Adrenal gland (tissue), 12 donors: ENCODE results near the gene CHD2. TPM values are rescaled to one million over a fixed set of nuclear protein-coding genes. Genes with fewer than 3 reads are reported as not detected.
"Not testable (repeated sequence)": the region's sequence is repeated elsewhere in the genome, so short reads cannot be mapped to it uniquely, and the experiment has no call there.

Source experiments
- DNase-seq, 7 donors: peaks; one replicate each; pipeline ENCODE4 v3.0.0-alpha.2; 2019 to 2020
- H3K27ac ChIP-seq, 5 donors: fragments of 200-600 bp; sonication (generic) in 4 of 5; 1 replicate in 3 of 5; 2 replicates in 2 of 5; pipeline versions ENCODE4 v1.5.1 to v1.8.0; 2016 to 2020; ENCODE audit warnings: mild to moderate bottlenecking in 1 of 5
- H3K27me3 ChIP-seq: fragments of 200-600 bp; 2 replicates; pipeline ENCODE4 v1.8.0; 2021
- H3K36me3 ChIP-seq, 2 donors: fragments of 200-600 bp; replicated peaks in 1 of 2; 1 replicate in 1 of 2; 2 replicates in 1 of 2; pipeline versions ENCODE4 v1.5.1 to v1.8.0; 2018 to 2022
- H3K4me1 ChIP-seq, 2 donors: fragments of 200-600 bp; replicated peaks in 1 of 2; 1 replicate in 1 of 2; 2 replicates in 1 of 2; pipeline versions ENCODE4 v1.5.1 to v1.8.0; 2018 to 2021
- H3K4me3 ChIP-seq, 4 donors: fragments of 200-600 bp; sonication (generic) in 3 of 4; one replicate each; pipeline ENCODE4 v1.5.1; 2016 to 2018
- H3K9me3 ChIP-seq, 3 donors: fragments of 200-600 bp; sonication (generic) in 1 of 3; replicated peaks in 1 of 3; 1 replicate in 2 of 3; 2 replicates in 1 of 3; pipeline versions ENCODE4 v1.5.1 to v1.8.0; 2016 to 2021
- POLR2A ChIP-seq, 2 donors: fragments of 450-650 bp; IDR thresholded peaks; one replicate each; pipeline ENCODE4 v1.6.1; 2017; ENCODE audit warnings: antibody characterized with exemption in 2 of 2, mild to moderate bottlenecking in 2 of 2, moderate library complexity in 1 of 2
- WGBS, 4 donors: extraction: QIAGEN DNeasy Blood & Tissue Kit in 2 of 4; methylation state at CpG; one replicate each; pipeline versions ENCODE4 v1.1.5 to v1.1.7; 2013 to 2017; 5-methylcytosine and 5-hydroxymethylcytosine counted together
- intact Hi-C, 2 donors: fragments of 100-400 bp; cut with DNase I; formaldehyde crosslinking; loops; one replicate each; pipeline versions ENCODE4 v1.14.1 to v1.15.0; 2022 to 2023
- polyA plus RNA-seq, 3 donors: library from polyadenylated mRNA; stranded (reverse); fragments of 200-250 nt in 2 of 3; fragments of 350-450 nt in 1 of 3; fragmentation: Illumina TruSeq in 1 of 3; extraction: RNeasy Lipid Tissue Mini Kit (QIAGEN cat#74804) in 1 of 3; gene quantifications; one replicate each; pipeline ENCODE4 v1.2.3, GENCODE V29; 2013 to 2014
- total RNA-seq, 9 donors: library from RNA; depleted of rRNA in 4 of 9; stranded (reverse); fragments of >200 nt in 4 of 9; fragments of 120-200 nt in 1 of 9; fragmentation: NEBNext Ultra II Directional in 1 of 9; extraction: Animal tissue kit (Norgen Biotek cat#: 25700) in 1 of 9; gene quantifications; one replicate each; pipeline versions ENCODE4 v1.1.0 to v1.2.4, GENCODE V29; 2013 to 2023
- TF ChIP-seq, protein P1 (sequence below), 6 experiments: fragments of 450-650 bp in 4 of 6; fragments of 200-600 bp in 2 of 6; sonication (generic) in 1 of 6; IDR thresholded peaks; 1 replicate in 5 of 6; 2 replicates in 1 of 6; pipeline versions ENCODE4 v1.5.1 to v1.8.0; 2016 to 2021; ENCODE audit warnings: antibody characterized with exemption in 6 of 6, mild to moderate bottlenecking in 2 of 6, moderate library complexity in 1 of 6
- donor health status: healthy with polysubstance abuse.
- donor health status: Bipolar disorder and iron deficiency.
- donor health status: DM: yes; HTN: yes; CAD: no.
- donor health status: DM: no; HTN: no; CAD: no.
- donor health status: DM: no; HTN: no; CAD: no.
- donor health status: DM: yes; HTN: yes; CAD: no.

CHD2 gene
- total and polyA plus RNA-seq, 12 donors: 40.1 to 115 (median 70.9) TPM

DNA sequence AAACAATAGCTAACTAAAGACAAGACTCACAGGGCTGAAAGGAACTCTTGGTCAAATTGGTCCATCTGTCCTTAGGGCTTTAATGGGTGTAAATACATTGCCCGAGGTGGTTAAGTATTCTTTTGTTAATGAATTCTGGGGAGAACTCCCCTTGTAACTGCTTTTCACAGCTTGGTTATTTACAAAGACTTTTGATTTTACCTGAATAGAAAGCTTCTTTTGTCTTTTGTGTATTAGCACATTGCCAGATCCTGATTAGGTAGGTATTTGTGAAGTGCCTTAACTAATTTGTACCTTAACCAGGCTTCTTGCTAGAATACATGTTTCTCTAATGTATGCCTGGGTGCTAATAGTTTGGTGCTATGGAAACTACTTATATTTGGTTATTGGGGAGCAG is 14.0 kb downstream of the CHD2 start:
- DNase-seq: no peak
- H3K27ac ChIP-seq: peak overlapping the region in 3 of 5 donors; percentile 68 to 81 (median 71)
- H3K4me3 ChIP-seq: no peak overlapping the region
- no peak for TF ChIP-seq POLR2A (IDR thresholded peaks at IDR 0.05)
- TF ChIP-seq, protein P1, sequence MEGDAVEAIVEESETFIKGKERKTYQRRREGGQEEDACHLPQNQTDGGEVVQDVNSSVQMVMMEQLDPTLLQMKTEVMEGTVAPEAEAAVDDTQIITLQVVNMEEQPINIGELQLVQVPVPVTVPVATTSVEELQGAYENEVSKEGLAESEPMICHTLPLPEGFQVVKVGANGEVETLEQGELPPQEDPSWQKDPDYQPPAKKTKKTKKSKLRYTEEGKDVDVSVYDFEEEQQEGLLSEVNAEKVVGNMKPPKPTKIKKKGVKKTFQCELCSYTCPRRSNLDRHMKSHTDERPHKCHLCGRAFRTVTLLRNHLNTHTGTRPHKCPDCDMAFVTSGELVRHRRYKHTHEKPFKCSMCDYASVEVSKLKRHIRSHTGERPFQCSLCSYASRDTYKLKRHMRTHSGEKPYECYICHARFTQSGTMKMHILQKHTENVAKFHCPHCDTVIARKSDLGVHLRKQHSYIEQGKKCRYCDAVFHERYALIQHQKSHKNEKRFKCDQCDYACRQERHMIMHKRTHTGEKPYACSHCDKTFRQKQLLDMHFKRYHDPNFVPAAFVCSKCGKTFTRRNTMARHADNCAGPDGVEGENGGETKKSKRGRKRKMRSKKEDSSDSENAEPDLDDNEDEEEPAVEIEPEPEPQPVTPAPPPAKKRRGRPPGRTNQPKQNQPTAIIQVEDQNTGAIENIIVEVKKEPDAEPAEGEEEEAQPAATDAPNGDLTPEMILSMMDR (IDR thresholded peaks at IDR 0.05): no peak
- intact Hi-C loops: loop anchor here in 1 of 2 donors (10.0 kb wide), 1 partner anchor 109 kb away; no protein-coding TSS in a partner anchor
- WGBS, 4 donors: 67 to 76% (median 74%) methylated on average over 1 of the region's 1 CpG
- no peaks in the 10 kb centered on the region for H3K27me3 ChIP-seq
- H3K9me3 ChIP-seq: no peaks in the 10 kb centered on the region
- H3K36me3 ChIP-seq: no peaks in the 10 kb centered on the region
- peaks cover 32 to 82% of the 10 kb centered on the region in 2 donors for H3K4me1 ChIP-seq

DNA sequence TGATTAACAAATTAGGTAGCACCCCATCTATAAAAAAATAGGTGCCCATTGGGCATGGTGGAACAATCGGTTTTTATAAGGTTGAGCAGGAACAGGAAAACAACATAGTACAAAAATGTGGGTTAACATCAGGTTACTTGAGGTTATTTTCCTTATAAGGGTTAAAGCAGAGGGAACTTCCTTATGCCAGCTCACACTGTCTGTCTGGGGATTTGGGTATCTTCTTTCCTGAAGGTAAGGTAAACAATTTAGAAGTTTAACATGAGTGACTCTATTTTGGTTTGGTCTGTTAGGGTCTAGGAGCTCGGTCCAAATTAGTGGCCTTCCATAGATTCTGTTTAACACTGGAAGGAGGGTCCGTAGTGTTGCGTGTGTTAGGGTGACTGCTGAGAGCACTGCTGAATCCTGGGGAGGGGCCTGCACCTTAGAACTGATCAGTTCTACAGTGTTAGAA is 14.7 kb downstream of the CHD2 start:
- no peak for DNase-seq
- H3K27ac ChIP-seq: peak overlapping the region; percentile 47 to 81 (median 68)
- no peaks in the 10 kb centered on the region for H3K9me3 ChIP-seq
- H3K4me3 ChIP-seq: peak overlapping the region in 1 of 4 donors; percentile 13
- no peaks in the 10 kb centered on the region for H3K27me3 ChIP-seq
- TF ChIP-seq, protein P1 (IDR thresholded peaks at IDR 0.05): no peak
- TF ChIP-seq POLR2A (IDR thresholded peaks at IDR 0.05): no peak
- H3K36me3 ChIP-seq: no peaks in the 10 kb centered on the region
- 52 to 62% (median 57%) methylated on average over 4 of the region's 4 CpGs for WGBS, 4 donors
- intact Hi-C loops: loop anchor here in 1 of 2 donors (10.0 kb wide), 1 partner anchor 110 kb away; no protein-coding TSS in a partner anchor
- peaks cover 32 to 78% of the 10 kb centered on the region in 2 donors for H3K4me1 ChIP-seq

DNA sequence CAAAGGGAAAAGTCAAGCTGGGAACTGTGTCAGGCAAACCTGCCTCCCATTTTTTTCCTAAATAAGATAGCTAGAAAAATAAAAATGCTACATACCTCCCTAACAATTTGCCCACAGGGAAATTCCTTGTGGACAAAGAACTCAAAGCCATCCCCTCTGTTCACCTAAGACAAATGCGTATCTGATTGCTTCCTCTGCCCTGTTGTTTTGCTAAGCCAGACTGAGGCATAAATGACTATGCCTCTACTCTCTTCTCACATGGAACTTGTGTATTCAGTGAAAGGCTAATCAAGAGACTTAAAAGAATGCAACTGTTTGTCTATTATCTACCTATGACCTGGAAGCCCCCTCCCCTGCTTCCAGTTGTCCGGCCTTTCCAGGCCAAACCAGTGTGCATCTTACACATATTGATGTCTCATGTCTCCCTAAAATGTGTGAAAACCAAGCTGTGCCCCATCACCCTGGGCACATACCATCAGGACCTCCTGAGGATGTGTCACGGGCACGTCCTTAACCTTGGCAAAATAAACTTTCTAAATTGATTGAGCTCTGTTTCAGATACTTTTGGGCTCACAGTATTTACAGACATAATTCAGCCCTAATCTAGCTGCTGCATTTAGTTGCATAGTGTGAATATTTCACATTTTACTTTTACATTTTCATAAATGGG is 15.8 kb downstream of the CHD2 start:
- Histone ChIP-seq H3K27ac (peak overlapping the region; percentile 47 to 81 (median 68)), H3K36me3 (no peaks in the 10 kb centered on the region), H3K9me3 (no peaks in the 10 kb centered on the region), H3K4me1 (peaks cover 32 to 78% of the 10 kb centered on the region in 2 donors), H3K4me3 (no peak overlapping the region), H3K27me3 (no peaks in the 10 kb centered on the region)
- intact Hi-C loops: loop anchor here in 1 of 2 donors (10.0 kb wide), 1 partner anchor 111 kb away; no protein-coding TSS in a partner anchor
- peak in 3 of 7 donors; percentile 45 to 51 (median 48) for DNase-seq
- 57 to 61% (median 59%) methylated on average over 4 of the region's 4 CpGs for WGBS, 4 donors
- TF ChIP-seq, protein P1 (IDR thresholded peaks at IDR 0.05): no peak
- peak in 1 of 2 donors; percentile 2 for TF ChIP-seq POLR2A (IDR thresholded peaks at IDR 0.05)

DNA sequence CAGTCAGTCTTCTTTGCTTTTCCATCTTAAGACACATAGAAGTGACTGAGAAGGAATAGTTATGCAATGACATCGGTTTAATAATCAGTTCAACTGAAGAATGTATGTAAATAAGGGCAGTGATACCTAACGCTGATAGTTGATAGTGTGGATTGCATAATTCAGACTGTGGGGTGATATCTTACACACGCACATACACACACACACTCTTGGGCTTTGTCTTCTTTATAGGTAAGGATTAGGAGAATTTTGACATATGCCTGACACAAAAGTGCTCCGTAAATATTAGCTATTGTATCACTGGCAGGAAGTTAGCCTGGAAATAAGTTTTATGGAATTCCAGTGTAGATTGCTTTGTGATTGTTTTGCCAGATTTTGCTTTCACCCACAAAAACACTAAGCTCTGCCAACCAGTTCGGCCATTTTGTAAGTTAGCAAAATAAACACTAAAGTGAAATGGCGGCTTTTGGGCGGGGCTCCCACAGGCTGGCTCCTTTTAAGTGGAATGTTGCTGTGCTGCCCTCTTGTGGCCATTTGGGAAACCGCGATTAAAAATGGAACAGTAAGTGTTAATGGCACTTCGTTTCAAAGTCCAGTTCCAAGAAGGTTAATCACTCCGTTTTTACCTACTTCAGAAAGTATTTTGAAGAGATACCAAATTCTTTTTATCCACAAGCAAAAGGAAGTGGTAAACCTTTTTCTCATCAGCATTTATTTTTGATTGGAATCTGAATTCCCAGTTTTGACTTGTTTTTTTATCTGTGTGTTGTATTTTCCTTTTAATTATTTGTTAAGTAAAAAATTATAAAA is 17.7 kb downstream of the CHD2 start:
- Histone ChIP-seq H3K27me3 (no peaks in the 10 kb centered on the region), H3K9me3 (no peaks in the 10 kb centered on the region), H3K4me1 (peaks cover 43 to 81% of the 10 kb centered on the region in 2 donors), H3K27ac (peak overlapping the region; percentile 33 to 92 (median 71)), H3K36me3 (no peaks in the 10 kb centered on the region), H3K4me3 (no peak overlapping the region)
- peak; percentile 92 to 99 (median 96) for DNase-seq
- WGBS, 4 donors: 24 to 28% (median 26%) methylated on average over 11 of the region's 11 CpGs
- intact Hi-C loops: loop anchor here in 1 of 2 donors (10.0 kb wide), 1 partner anchor 113 kb away; no protein-coding TSS in a partner anchor
- TF ChIP-seq POLR2A (IDR thresholded peaks at IDR 0.05): no peak
- TF ChIP-seq, protein P1 (IDR thresholded peaks at IDR 0.05): peak; percentile 91 to 97 (median 95)

DNA sequence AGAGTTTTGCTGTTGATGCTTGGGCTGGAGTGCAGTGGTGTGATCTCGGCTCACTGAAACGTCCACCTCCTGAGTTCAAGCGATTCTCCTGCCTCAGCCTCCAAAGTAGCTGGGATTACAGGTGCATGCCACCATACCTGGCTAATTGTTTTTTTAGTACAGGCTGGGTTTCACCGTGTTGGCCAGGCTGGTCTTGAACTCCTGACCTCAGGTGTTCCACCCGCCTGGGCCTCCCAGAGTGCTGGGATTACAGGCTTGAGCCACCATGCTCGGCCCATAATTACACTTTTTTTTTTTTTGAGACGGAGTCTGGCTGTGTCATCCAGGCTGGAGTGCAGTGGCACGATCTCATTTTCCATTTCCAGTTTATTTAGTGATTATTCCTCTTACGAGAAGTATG is 18.8 kb downstream of the CHD2 start:
- not testable (repeated sequence) for H3K4me3 ChIP-seq, H3K9me3 ChIP-seq, H3K27me3 ChIP-seq, DNase-seq, H3K36me3 ChIP-seq
- intact Hi-C loops: loop anchor here in 1 of 2 donors (10.0 kb wide), 1 partner anchor 114 kb away; no protein-coding TSS in a partner anchor
- Histone ChIP-seq H3K4me1 (peaks cover 41 to 74% of the 10 kb centered on the region in 2 donors), H3K27ac (peak overlapping the region in 1 of 5 donors; percentile 81)
- 70 to 75% (median 71%) methylated on average over 9 of the region's 9 CpGs for WGBS, 4 donors
